Stimulated activated CD8-positive, alpha-beta memory T cell treated with anti-CD3 and anti-CD28 coated beads, Interleukin-15, amount 100 ng/mL, for 1 hour (primary cell): Measurements from ENCODE around the gene SLC9A2.

Experiments used
- DNase-seq: peaks from one replicate; pipeline ENCODE4 v3.0.0-alpha.2; 2020; ENCODE audit warnings: low read depth

SLC9A2 gene

DNA sequence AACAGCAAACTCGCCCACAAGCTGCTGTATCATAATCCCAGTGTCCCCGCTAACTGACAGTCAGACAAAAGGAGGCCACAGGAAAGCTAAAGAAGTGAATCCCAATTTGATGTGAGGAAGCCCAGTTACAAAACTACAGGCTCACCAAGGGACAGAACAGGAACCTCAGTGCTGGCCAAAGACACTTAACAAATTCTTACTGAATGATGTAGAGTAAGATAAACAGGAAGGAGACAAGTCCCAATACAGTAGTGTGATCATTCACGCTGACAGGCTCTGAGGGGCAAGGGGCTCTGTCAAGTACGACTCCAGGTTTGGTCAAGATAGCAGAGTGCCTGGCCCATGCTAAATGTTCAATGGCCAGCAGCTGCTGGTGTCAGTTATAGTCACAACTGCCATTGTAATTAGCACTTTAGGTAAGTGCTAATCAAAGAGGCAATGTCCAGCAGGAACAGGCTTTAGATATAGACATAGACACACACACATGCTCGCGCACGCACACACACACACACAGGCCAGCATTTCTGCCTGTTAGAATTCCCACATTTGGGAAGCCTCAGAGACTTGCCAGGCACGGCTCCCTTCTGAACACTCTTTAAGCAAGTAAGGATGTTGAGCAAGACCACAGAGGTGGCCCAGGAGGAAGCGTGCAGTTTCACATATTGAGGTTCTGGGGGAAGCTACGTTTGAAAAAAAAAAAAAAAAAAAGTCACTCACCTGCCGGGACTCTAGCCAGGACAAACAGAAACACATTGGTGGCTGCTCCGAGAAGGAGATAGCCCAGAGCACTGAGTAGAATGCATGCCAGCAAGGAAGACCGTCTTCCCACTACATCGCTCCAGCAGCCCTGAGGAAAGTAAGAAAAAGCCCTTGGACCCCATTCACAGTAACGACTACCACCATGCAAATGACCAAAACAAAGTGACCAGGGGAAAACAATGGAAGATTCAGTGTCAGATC lies 107.1 kb downstream of the SLC9A2 start:
- DNase-seq: no peak

DNA sequence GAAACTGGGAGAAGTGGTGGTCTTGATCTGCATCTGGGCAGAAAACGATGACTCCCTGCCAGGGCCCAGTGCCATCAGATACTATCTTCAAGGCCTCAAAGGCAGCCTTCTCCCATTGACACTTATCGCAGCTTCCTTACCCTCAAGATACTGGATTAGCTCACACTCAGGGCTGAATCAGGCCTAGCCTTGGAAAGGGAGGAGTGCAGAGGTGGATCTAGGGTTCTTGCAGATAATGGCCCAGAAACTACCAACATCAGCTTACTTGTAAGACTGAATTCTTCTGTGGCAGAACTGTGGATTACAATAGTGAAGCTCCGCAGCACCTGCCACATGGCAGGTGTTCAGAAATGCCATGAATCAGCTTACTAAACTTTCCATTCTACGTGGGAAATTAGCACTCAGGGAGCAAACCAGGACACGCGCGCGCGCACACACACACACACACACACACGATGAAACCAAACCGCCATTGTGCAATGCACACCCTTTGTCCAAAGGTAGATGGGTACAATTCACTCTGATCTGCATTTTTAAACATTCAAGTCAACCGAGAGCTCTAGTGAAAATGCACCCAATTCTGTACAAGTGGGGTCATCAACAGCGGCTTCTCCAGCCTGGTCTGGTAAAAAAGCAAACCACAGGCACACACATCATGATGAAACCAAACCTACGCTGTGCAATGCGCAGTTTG lies 116.2 kb downstream of the SLC9A2 start:
- no peak for DNase-seq

DNA sequence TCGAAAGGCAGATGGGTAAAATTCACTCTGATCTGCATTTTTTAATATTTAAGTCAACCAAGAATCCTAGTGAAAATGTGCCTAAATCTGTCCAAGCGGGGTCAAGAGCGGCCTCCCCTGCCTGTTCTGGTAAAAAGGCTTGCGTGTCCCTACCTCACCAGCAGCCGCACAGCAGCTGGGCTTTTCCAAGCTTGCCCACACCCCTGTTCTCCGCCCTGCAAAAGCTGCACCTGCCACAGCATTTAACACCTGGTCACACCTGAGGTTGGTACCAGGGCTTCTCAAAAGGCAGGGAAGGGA lies 116.7 kb downstream of the SLC9A2 start:
- no peak for DNase-seq

DNA sequence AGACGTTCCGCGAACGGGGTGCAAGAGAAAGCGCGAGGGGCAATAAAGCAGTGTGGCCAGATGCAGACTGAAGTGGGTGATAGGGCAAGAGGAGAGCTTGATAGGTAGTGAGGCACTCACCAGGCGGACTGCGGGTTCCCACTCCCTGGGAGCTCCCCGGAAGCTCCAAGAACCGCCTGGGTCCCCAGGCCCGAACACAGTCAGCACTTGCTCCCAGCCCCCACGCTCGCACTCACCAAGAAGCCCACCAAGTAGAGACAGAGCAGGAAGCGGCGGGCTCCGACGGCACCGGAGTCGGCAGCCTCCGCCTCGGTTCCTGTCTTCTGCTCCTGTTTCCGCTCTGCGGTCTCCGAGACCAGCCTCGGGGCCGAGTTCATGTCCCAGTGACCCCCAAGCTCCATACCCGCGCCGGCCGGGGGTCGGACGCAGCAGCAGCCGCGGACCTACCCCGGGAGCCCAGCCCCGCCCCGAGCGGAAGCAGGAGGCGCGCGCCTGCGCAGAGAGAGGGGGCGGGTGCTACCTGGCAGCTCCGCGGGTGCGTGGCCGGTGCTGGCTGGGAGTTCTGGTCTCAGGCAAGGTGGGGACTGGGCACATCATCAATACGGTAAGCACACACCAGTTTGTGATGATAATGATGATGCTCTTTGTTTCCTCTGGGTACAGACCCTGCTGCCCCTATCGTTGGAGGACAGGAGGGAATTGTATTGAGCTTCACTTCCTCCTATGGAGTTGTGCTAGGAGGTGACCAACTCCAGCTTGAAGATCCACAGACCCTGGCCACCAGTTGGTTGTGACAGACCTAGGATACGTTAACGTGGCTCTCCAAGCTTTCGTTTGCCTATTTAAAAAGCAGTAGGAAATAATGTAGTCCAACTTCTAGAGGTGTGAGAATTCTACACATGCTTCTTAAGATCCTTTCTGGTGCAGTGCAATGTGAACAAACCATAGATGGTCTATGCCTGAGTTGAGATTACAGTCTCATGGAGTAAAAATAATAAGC lies 117.4 kb downstream of the SLC9A2 start:
- DNase-seq: peak; percentile 73

DNA sequence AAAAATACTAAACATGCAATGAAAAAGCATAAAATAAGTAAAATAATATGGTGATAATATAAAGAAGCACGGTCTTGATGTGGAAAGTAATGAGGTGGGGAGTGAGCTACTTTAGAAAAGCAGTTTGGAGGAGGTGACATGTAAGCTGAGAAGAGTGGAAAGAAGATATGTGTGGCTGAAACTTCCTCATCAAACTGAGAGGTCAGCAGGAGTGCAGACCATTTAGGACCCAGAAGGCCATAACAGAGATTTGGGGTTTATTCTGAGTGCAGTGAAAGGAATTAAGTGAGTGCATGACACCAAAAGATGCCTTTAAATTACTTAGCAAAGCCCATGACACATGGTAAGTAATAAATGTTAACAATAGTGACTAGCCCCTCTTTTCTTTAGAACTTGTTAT lies 118.1 kb downstream of the SLC9A2 start:
- no peak for DNase-seq

DNA sequence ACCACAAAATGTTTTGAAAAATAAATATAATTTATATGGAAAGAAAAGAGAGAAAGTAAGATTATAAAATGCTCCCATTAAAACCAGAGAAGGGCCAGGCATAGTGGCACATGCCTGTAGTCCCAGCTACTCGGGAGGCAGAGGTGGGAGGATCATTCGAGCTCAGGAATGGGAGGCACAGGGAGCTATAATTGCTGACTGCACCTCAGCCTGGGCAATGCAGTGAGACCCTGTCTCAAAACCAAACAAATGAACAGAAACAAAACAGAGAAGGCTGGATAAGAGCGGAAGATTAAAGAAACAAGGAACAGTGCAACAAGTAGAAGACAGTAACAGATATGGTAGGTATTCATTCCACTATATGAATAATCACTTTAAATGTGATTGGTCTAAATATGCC lies 123.9 kb downstream of the SLC9A2 start:
- no peak for DNase-seq

DNA sequence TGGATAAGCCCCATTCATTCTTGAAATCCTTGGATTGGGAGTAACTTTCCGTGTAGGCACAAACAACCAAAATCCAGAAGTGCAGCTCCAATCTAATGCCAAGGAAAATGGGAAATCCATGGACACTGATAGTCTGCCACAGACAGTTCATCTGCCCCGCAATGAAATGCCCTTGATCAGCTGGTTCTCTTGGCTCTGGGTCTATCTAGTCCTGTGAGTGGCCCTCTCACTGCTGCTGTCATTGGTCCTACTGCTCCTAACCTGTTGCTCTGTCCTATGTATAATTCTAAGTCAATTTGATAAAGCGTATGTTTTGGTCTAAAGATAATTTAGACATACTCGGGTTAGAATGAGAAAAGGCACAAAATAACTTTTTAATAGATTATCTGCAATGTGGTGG lies 128.8 kb downstream of the SLC9A2 start:
- no peak for DNase-seq

DNA sequence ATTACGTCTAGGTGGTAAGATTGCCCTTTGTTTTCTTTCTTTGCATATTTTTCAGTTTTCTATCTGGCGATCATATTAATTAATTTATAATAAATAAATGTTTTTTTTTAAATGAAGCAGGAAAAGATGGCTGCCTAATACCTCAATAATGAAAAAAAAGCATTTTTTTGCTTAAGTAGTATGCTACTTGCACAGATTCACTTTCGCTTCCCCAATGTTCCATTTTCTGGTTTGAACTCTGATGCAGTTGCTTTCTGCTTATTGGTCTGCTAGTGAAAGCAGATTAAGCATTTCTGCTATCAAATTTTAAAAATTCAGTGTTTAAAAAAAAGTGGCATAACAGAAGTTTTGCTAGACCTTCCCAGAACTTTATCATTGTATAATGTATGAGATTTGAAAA lies 130.6 kb downstream of the SLC9A2 start:
- no peak for DNase-seq

DNA sequence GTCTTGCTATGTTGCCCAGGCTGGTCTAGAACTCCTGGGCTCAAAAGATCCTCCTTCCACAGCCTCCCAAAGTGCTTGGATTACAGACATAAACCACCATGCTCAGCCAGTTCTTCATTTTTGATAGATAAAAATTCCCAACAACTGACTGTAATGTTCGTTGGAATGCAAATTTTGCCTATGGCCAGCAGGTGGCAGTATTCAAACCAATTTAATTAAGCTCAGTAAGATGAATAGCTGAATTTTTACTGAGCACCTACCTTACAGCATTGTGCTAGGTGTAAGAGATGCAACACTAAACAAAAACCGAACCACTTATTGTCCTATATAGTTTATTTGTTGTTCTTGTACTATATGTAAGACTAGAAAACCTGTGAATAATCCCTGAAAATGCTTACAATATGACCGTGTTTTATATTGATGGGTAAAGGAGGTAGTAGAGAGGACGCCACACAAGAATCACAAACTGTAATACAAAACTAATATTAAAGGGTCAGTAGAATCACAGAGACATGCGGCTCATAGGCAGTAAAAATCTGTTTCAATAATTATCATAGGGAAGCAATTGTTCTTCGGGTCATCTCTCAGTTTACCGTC lies 134.3 kb downstream of the SLC9A2 start:
- no peak for DNase-seq

DNA sequence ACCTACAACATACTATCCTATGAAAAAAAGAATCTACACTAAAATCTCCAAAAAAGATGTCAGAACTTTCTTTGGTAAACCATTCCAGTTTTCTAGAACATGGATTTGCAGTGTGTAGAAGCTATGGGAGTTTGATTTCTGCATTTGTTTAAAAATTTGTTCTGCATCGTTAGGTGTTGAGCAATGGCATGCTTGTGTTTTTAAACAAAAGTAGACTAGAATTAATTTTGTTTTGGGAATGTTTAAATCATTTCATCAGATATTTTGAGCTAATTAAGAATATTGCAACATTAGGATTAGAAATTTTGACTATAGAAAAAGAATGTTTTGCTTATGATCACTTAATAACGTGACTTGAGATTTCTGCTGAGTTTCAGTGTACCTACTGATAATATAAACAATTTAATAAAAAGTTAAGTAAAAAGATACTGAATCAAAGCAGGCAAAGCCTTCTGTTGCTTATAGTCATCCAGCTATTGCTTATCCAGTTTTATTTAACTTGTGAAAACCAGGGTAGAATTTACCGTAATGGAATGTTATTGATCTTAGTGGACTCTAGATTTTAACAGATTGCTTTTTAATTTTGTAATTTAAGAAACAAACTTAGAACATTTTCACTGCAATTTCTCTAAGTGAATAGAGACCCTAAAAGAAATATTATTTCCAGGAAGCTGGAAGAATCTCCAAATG lies 135.2 kb downstream of the SLC9A2 start:
- no peak for DNase-seq

DNA sequence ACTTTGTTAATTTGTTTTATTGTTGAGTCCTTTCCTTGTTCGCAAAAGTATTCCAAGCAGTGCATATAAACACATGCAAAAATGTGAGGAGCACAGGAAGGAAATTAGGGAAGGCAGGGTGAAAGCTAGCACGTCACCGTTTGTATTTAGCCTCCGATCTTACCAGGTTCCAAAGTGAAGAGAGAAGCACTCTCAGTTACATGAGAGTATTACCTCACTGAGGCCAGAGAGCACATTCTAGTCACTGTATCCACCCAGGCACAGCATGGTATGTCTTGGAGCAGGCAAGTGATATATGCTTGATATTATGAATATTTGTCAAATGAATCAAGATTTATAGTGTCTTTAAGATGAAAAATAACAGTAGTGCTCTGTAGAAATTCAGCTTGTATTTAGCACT lies 135.9 kb downstream of the SLC9A2 start:
- no peak for DNase-seq

DNA sequence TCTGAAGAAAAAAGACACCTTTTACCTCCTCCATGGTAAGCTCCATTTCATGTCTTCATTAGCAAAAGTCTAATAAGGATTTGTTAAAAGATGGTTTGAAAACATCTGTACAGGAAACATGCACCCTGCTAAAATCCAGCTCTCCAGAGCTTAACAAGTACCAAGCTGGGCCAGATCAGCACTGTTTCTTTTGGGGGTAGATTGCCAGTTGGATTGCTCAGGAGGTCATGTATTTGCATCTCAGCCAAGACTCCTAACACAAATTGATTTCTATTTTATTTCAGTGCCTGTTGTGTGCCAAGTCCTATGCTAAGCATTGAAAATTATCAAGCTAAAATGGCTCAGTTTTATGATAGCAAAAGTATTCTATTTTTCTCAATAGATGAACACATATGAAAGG lies 139.1 kb downstream of the SLC9A2 start:
- no peak for DNase-seq
